ENCODE results near the gene SERPINB2.
A peak's percentile ranks its signal among the peaks of the same experiment; 100 is the strongest.

The SERPINB2 gene

GRCh38 chr18:63850020-63850419, 37.5 kb upstream of the SERPINB2 start:
- Histone ChIP-seq H4K91ac (ENCODE audit: low read depth, low read length) (no peak overlapping the region), H3K79me2 (ENCODE audit: control insufficient read depth, insufficient read depth, low read length, poor library complexity) (no peaks in the 10 kb centered on the region), H3K23ac (ENCODE audit: low read length) (no peak overlapping the region), H3K4ac (ENCODE audit: low read depth, low read length) (no peak overlapping the region), H2AK5ac (ENCODE audit: low read length) (no peak overlapping the region), H3K4me3 (ENCODE audit: low read depth, low read length) (no peak overlapping the region), H2BK12ac (ENCODE audit: low read length) (no peak overlapping the region), H2BK5ac (ENCODE audit: low read depth, low read length, poor library complexity) (no peak overlapping the region), H4K12ac (ENCODE audit: low read depth, low read length) (no peak overlapping the region), H3K14ac (ENCODE audit: low read length) (no peak overlapping the region), H3K27me3 (ENCODE audit: insufficient read depth, low read length) (no peaks in the 10 kb centered on the region), H3K18ac (ENCODE audit: low read length) (no peak overlapping the region), H3K4me1 (ENCODE audit: control insufficient read depth in 1 of 2, insufficient read depth in 2 of 2, low read length in 2 of 2) (no peaks in the 10 kb centered on the region), H2AFZ (ENCODE audit: insufficient read depth, low read length, poor library complexity) (no peak overlapping the region), H3K9ac (ENCODE audit: low read length) (no peak overlapping the region), H3K79me1 (ENCODE audit: low read length) (no peaks in the 10 kb centered on the region), H3K4me2 (ENCODE audit: low read length) (no peak overlapping the region), H3K9me3 (ENCODE audit: insufficient read depth, low read depth, low read length) (no peaks in the 10 kb centered on the region), H3K36me3 (ENCODE audit: control insufficient read depth in 1 of 2, insufficient read depth in 2 of 2, low read length in 2 of 2) (no peaks in the 10 kb centered on the region), H2BK120ac (ENCODE audit: insufficient read depth, low read length, poor library complexity) (no peak overlapping the region), H4K8ac (ENCODE audit: low read depth, low read length) (no peak overlapping the region), H3K27ac (ENCODE audit: low read depth, low read length) (no peak overlapping the region)
- no CpG with 5 or more reads among the region's 4 CpGs for WGBS (ENCODE audit: extremely low coverage, insufficient coverage, insufficient read length)
- DNase-seq: peak; percentile 74 to 91

GRCh38 chr18:63850636-63851035, 36.9 kb upstream of the SERPINB2 start:
- no peak overlapping the region for H2AFZ ChIP-seq (ENCODE audit: insufficient read depth, low read length, poor library complexity)
- no CpG with 5 or more reads among the region's 2 CpGs for WGBS (ENCODE audit: extremely low coverage, insufficient coverage, insufficient read length)
- no peaks in the 10 kb centered on the region for H3K36me3 ChIP-seq (ENCODE audit: control insufficient read depth in 1 of 2, insufficient read depth in 2 of 2, low read length in 2 of 2)
- H3K14ac ChIP-seq (ENCODE audit: low read length): no peak overlapping the region
- H3K27ac ChIP-seq (ENCODE audit: low read depth, low read length): no peak overlapping the region
- H2BK5ac ChIP-seq (ENCODE audit: low read depth, low read length, poor library complexity): no peak overlapping the region
- H4K8ac ChIP-seq (ENCODE audit: low read depth, low read length): no peak overlapping the region
- H3K9me3 ChIP-seq (ENCODE audit: insufficient read depth, low read depth, low read length): no peaks in the 10 kb centered on the region
- no peak overlapping the region for H3K18ac ChIP-seq (ENCODE audit: low read length)
- H2AK5ac ChIP-seq (ENCODE audit: low read length): no peak overlapping the region
- H2BK12ac ChIP-seq (ENCODE audit: low read length): no peak overlapping the region
- H3K4me3 ChIP-seq (ENCODE audit: low read depth, low read length): no peak overlapping the region
- H3K79me2 ChIP-seq (ENCODE audit: control insufficient read depth, insufficient read depth, low read length, poor library complexity): no peaks in the 10 kb centered on the region
- no peak overlapping the region for H3K4me2 ChIP-seq (ENCODE audit: low read length)
- H2BK120ac ChIP-seq (ENCODE audit: insufficient read depth, low read length, poor library complexity): no peak overlapping the region
- DNase-seq: no peak
- no peaks in the 10 kb centered on the region for H3K27me3 ChIP-seq (ENCODE audit: insufficient read depth, low read length)
- no peak overlapping the region for H3K4ac ChIP-seq (ENCODE audit: low read depth, low read length)
- H3K9ac ChIP-seq (ENCODE audit: low read length): no peak overlapping the region
- no peak overlapping the region for H4K91ac ChIP-seq (ENCODE audit: low read depth, low read length)
- H3K23ac ChIP-seq (ENCODE audit: low read length): no peak overlapping the region
- H3K4me1 ChIP-seq (ENCODE audit: control insufficient read depth in 1 of 2, insufficient read depth in 2 of 2, low read length in 2 of 2): no peaks in the 10 kb centered on the region
- no peaks in the 10 kb centered on the region for H3K79me1 ChIP-seq (ENCODE audit: low read length)
- no peak overlapping the region for H4K12ac ChIP-seq (ENCODE audit: low read depth, low read length)

- Histone ChIP-seq H4K12ac (ENCODE audit: low read depth, low read length) (no peak overlapping the region), H2BK5ac (ENCODE audit: low read depth, low read length, poor library complexity) (no peak overlapping the region), H3K23ac (ENCODE audit: low read length) (no peak overlapping the region), H3K27ac (ENCODE audit: low read depth, low read length) (no peak overlapping the region), H3K36me3 (ENCODE audit: control insufficient read depth in 1 of 2, insufficient read depth in 2 of 2, low read length in 2 of 2) (no peaks in the 10 kb centered on the region), H3K9ac (ENCODE audit: low read length) (no peak overlapping the region), H2BK120ac (ENCODE audit: insufficient read depth, low read length, poor library complexity) (no peak overlapping the region), H2AFZ (ENCODE audit: insufficient read depth, low read length, poor library complexity) (no peak overlapping the region), H3K4me1 (ENCODE audit: control insufficient read depth in 1 of 2, insufficient read depth in 2 of 2, low read length in 2 of 2) (no peaks in the 10 kb centered on the region), H4K91ac (ENCODE audit: low read depth, low read length) (no peak overlapping the region), H3K79me1 (ENCODE audit: low read length) (peaks cover 2% of the 10 kb centered on the region), H3K9me3 (ENCODE audit: insufficient read depth, low read depth, low read length) (no peaks in the 10 kb centered on the region), H3K79me2 (ENCODE audit: control insufficient read depth, insufficient read depth, low read length, poor library complexity) (no peaks in the 10 kb centered on the region), H3K14ac (ENCODE audit: low read length) (no peak overlapping the region), H4K8ac (ENCODE audit: low read depth, low read length) (no peak overlapping the region), H2BK12ac (ENCODE audit: low read length) (no peak overlapping the region), H3K4me2 (ENCODE audit: low read length) (no peak overlapping the region), H3K27me3 (ENCODE audit: insufficient read depth, low read length) (no peaks in the 10 kb centered on the region), H3K18ac (ENCODE audit: low read length) (no peak overlapping the region), H2AK5ac (ENCODE audit: low read length) (no peak overlapping the region), H3K4me3 (ENCODE audit: low read depth, low read length) (no peak overlapping the region), H3K4ac (ENCODE audit: low read depth, low read length) (no peak overlapping the region)
- WGBS (ENCODE audit: extremely low coverage, insufficient coverage, insufficient read length): no CpG with 5 or more reads among the region's 1 CpG
- DNase-seq: no peak
These were observed 29.0 kb upstream of the SERPINB2 start for GRCh38 chr18:63858456-63858855.

- Histone ChIP-seq H2BK12ac (ENCODE audit: low read length) (no peak overlapping the region), H3K9me3 (ENCODE audit: insufficient read depth, low read depth, low read length) (no peaks in the 10 kb centered on the region), H3K18ac (ENCODE audit: low read length) (no peak overlapping the region), H4K91ac (ENCODE audit: low read depth, low read length) (no peak overlapping the region), H3K4me1 (ENCODE audit: control insufficient read depth in 1 of 2, insufficient read depth in 2 of 2, low read length in 2 of 2) (no peaks in the 10 kb centered on the region), H3K14ac (ENCODE audit: low read length) (no peak overlapping the region), H3K27me3 (ENCODE audit: insufficient read depth, low read length) (no peaks in the 10 kb centered on the region), H4K8ac (ENCODE audit: low read depth, low read length) (no peak overlapping the region), H2BK120ac (ENCODE audit: insufficient read depth, low read length, poor library complexity) (no peak overlapping the region), H2BK5ac (ENCODE audit: low read depth, low read length, poor library complexity) (no peak overlapping the region), H4K12ac (ENCODE audit: low read depth, low read length) (no peak overlapping the region), H2AFZ (ENCODE audit: insufficient read depth, low read length, poor library complexity) (no peak overlapping the region), H3K79me2 (ENCODE audit: control insufficient read depth, insufficient read depth, low read length, poor library complexity) (no peaks in the 10 kb centered on the region), H3K27ac (ENCODE audit: low read depth, low read length) (no peak overlapping the region), H3K4me3 (ENCODE audit: low read depth, low read length) (no peak overlapping the region), H3K79me1 (ENCODE audit: low read length) (peaks cover 2% of the 10 kb centered on the region), H3K4ac (ENCODE audit: low read depth, low read length) (no peak overlapping the region), H3K9ac (ENCODE audit: low read length) (no peak overlapping the region), H3K4me2 (ENCODE audit: low read length) (no peak overlapping the region), H3K36me3 (ENCODE audit: control insufficient read depth in 1 of 2, insufficient read depth in 2 of 2, low read length in 2 of 2) (no peaks in the 10 kb centered on the region), H2AK5ac (ENCODE audit: low read length) (no peak overlapping the region), H3K23ac (ENCODE audit: low read length) (no peak overlapping the region)
- peak; percentile 58 to 68 for DNase-seq
- no CpG with 5 or more reads among the region's 2 CpGs for WGBS (ENCODE audit: extremely low coverage, insufficient coverage, insufficient read length)
These were observed 27.6 kb upstream of the SERPINB2 start for GRCh38 chr18:63859781-63860475.

All from trophoblast cell (in vitro differentiated cells and primary cell).